HepG2 (cell line): ENCODE measurements around the gene NALCN. TPM values are rescaled to one million over a fixed set of nuclear protein-coding genes. Genes with fewer than 3 reads are reported as not detected.

ENCODE experiments used
- DNMT3B ChIP-seq: conservative IDR thresholded peaks from 2 replicates; pipeline ENCODE4 v1.6.1; 2016; ENCODE audit warnings: missing biosample characterization, control low read depth
- ERF ChIP-seq: IDR thresholded peaks from 2 replicates; pipeline ENCODE4 v1.6.1; 2018; ENCODE audit warnings: missing biosample characterization, missing genetic modification reagents
- KDM6A ChIP-seq: IDR thresholded peaks from 2 replicates; pipeline ENCODE4 v1.6.1; 2016; ENCODE audit warnings: low read depth
- polyA plus RNA-seq, 8 experiments: library from polyadenylated mRNA; depleted of rRNA in 3 of 8; stranded (reverse) in 7 of 8; unstranded in 1 of 8; fragments of >200 nt; fragmentation: Illumina TruSeq in 4 of 8; extraction: Trizol in 4 of 8; gene quantifications; 2 replicates each; pipeline versions ENCODE4 v1.2.1 to v1.2.3, GENCODE V29; 2011 to 2016; ENCODE audit warnings: low read depth in 4 of 8, missing spikeins in 1 of 8, mixed read lengths in 1 of 8; ENCODE audit not compliant: insufficient read depth in 1 of 8
- total RNA-seq, 5 experiments: library from RNA; depleted of rRNA; stranded (reverse); fragments of >200 nt; fragmentation: Illumina TruSeq; extraction: Trizol; gene quantifications; 2 replicates each; pipeline ENCODE4 v1.2.3, GENCODE V29; 2016; ENCODE audit warnings: low read depth in 1 of 5
- TF ChIP-seq, protein P1 (sequence below): sonication (generic); formaldehyde crosslinking; IDR thresholded peaks from 2 replicates; pipeline ENCODE4 v1.4.0; 2020; ENCODE audit warnings: missing genetic modification reagents
- TF ChIP-seq, protein P2 (sequence below): sonication (generic); formaldehyde crosslinking; IDR thresholded peaks from 2 replicates; pipeline ENCODE4 v1.4.0; 2020; ENCODE audit warnings: mild to moderate bottlenecking, missing genetic modification reagents

The NALCN gene
- total and polyA plus RNA-seq, 2 of the 13 experiments (the other 11 are each of a cell fraction or from before 2014, with no cell fraction given): not detected

DNA sequence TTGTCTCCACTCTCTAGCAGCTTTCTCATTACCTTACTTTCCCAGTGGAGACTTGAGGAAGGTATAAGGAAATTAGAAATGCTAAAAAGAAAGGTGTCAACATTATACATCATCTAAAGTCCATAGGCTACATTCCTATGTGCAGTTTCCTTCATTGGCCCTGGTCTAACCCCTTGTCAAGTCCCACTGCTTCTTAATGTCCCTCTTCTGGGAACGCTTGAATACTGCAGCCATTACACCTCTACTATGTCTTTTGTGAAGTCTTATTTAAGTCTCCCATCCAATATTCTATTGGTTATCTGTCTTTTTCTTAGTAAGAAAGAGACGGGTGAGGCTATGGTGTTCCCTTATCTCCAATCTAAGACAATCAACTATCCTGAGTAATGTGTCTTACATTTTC is 409.1 kb downstream of the NALCN start (continued):
- TF ChIP-seq, protein P1, sequence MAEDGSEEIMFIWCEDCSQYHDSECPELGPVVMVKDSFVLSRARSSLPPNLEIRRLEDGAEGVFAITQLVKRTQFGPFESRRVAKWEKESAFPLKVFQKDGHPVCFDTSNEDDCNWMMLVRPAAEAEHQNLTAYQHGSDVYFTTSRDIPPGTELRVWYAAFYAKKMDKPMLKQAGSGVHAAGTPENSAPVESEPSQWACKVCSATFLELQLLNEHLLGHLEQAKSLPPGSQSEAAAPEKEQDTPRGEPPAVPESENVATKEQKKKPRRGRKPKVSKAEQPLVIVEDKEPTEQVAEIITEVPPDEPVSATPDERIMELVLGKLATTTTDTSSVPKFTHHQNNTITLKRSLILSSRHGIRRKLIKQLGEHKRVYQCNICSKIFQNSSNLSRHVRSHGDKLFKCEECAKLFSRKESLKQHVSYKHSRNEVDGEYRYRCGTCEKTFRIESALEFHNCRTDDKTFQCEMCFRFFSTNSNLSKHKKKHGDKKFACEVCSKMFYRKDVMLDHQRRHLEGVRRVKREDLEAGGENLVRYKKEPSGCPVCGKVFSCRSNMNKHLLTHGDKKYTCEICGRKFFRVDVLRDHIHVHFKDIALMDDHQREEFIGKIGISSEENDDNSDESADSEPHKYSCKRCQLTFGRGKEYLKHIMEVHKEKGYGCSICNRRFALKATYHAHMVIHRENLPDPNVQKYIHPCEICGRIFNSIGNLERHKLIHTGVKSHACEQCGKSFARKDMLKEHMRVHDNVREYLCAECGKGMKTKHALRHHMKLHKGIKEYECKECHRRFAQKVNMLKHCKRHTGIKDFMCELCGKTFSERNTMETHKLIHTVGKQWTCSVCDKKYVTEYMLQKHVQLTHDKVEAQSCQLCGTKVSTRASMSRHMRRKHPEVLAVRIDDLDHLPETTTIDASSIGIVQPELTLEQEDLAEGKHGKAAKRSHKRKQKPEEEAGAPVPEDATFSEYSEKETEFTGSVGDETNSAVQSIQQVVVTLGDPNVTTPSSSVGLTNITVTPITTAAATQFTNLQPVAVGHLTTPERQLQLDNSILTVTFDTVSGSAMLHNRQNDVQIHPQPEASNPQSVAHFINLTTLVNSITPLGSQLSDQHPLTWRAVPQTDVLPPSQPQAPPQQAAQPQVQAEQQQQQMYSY (CRISPR knock-in tag): no peak
- TF ChIP-seq KDM6A (CRISPR knock-in tag) (no peak), DNMT3B (CRISPR knock-in tag) (no peak), ERF (CRISPR knock-in tag) (no peak)
- TF ChIP-seq, protein P2, sequence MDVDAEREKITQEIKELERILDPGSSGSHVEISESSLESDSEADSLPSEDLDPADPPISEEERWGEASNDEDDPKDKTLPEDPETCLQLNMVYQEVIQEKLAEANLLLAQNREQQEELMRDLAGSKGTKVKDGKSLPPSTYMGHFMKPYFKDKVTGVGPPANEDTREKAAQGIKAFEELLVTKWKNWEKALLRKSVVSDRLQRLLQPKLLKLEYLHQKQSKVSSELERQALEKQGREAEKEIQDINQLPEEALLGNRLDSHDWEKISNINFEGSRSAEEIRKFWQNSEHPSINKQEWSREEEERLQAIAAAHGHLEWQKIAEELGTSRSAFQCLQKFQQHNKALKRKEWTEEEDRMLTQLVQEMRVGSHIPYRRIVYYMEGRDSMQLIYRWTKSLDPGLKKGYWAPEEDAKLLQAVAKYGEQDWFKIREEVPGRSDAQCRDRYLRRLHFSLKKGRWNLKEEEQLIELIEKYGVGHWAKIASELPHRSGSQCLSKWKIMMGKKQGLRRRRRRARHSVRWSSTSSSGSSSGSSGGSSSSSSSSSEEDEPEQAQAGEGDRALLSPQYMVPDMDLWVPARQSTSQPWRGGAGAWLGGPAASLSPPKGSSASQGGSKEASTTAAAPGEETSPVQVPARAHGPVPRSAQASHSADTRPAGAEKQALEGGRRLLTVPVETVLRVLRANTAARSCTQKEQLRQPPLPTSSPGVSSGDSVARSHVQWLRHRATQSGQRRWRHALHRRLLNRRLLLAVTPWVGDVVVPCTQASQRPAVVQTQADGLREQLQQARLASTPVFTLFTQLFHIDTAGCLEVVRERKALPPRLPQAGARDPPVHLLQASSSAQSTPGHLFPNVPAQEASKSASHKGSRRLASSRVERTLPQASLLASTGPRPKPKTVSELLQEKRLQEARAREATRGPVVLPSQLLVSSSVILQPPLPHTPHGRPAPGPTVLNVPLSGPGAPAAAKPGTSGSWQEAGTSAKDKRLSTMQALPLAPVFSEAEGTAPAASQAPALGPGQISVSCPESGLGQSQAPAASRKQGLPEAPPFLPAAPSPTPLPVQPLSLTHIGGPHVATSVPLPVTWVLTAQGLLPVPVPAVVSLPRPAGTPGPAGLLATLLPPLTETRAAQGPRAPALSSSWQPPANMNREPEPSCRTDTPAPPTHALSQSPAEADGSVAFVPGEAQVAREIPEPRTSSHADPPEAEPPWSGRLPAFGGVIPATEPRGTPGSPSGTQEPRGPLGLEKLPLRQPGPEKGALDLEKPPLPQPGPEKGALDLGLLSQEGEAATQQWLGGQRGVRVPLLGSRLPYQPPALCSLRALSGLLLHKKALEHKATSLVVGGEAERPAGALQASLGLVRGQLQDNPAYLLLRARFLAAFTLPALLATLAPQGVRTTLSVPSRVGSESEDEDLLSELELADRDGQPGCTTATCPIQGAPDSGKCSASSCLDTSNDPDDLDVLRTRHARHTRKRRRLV: no peak

Other genes with a start within 250 kb of the NALCN start
- 0.02 TPM in 1 of 2 replicates, not detected in the other for gene ITGBL1, start 36.2 kb upstream of the NALCN start, total RNA-seq (2016; rRNA removed; fragmentation: Illumina TruSeq; extraction: Trizol)
- 0.01 TPM in 1 of 2 replicates, not detected in the other for gene ITGBL1, start 36.2 kb upstream of the NALCN start, polyA plus RNA-seq (2011; rRNA removed)